Stimulated activated CD4-positive, alpha-beta T cell treated with anti-CD3 and anti-CD28 coated beads, Interleukin-2, amount 100 ng/mL, for 24 hours (primary cell): Measurements from ENCODE around the gene HIPK4.
"Not testable (repeated sequence)": the region's sequence is repeated elsewhere in the genome, so short reads cannot be mapped to it uniquely, and the experiment has no call there.

Experiments
- DNase-seq, 2 donors: peaks; one replicate each; pipeline ENCODE4 v3.0.0-alpha.2; 2020

Gene HIPK4

GRCh38 chr19:40392894-40393517 is 3.0 kb upstream of the HIPK4 start:
- no peak for DNase-seq

- no peak for DNase-seq
These were observed 2.1 kb upstream of the HIPK4 start for GRCh38 chr19:40392123-40392522.

GRCh38 chr19:40389404-40390083 is 437 bp downstream of the HIPK4 start:
- DNase-seq = no peak

GRCh38 chr19:40388481-40388880 is 1.5 kb downstream of the HIPK4 start:
- no peak for DNase-seq

GRCh38 chr19:40387155-40387554 is 2.8 kb downstream of the HIPK4 start:
- no peak for DNase-seq

GRCh38 chr19:40383668-40384248 is 6.2 kb downstream of the HIPK4 start:
- no peak for DNase-seq

- DNase-seq = no peak
These were observed 8.7 kb downstream of the HIPK4 start for GRCh38 chr19:40381321-40381720.

GRCh38 chr19:40380199-40381037 is 9.6 kb downstream of the HIPK4 start:
- DNase-seq = no peak

GRCh38 chr19:40379446-40380198 is 10.4 kb downstream of the HIPK4 start:
- DNase-seq = no peak

- DNase-seq = no peak
These were observed 11.5 kb downstream of the HIPK4 start for GRCh38 chr19:40378509-40378908.

GRCh38 chr19:40377876-40378385 is 12.1 kb downstream of the HIPK4 start:
- DNase-seq = no peak

GRCh38 chr19:40376286-40376862 is 13.6 kb downstream of the HIPK4 start:
- no peak for DNase-seq

- no peak for DNase-seq
These were observed 15.9 kb downstream of the HIPK4 start for GRCh38 chr19:40374084-40374483.

GRCh38 chr19:40371802-40372122 is 18.2 kb downstream of the HIPK4 start:
- no peak for DNase-seq

GRCh38 chr19:40370997-40371801 is 18.8 kb downstream of the HIPK4 start:
- no peak for DNase-seq

- DNase-seq = not testable (repeated sequence)
These were observed 19.7 kb downstream of the HIPK4 start for GRCh38 chr19:40370253-40370652.

GRCh38 chr19:40369797-40370196 is 20.2 kb downstream of the HIPK4 start:
- no peak for DNase-seq

GRCh38 chr19:40367577-40368434 is 22.2 kb downstream of the HIPK4 start:
- DNase-seq = no peak

- DNase-seq = no peak
These were observed 23.1 kb downstream of the HIPK4 start for GRCh38 chr19:40366697-40367561.
